Cardiac muscle cell (in vitro differentiated cells and primary cell): ENCODE results near the gene COPS7A. TPM values are rescaled to one million over a fixed set of nuclear protein-coding genes. Genes with fewer than 3 reads are reported as not detected.

Source experiments
- DNase-seq, 2 donors: peaks; one replicate each; pipeline versions ENCODE4 v3.0.0 to v3.0.0-alpha.2; 2010 to 2017; ENCODE audit warnings: low read depth in 1 of 2, low spot score in 1 of 2
- H3K27ac ChIP-seq: fragments of 200-600 bp; sonication (generic); 2 replicates; pipeline ENCODE4 v1.5.1; 2016
- H3K27me3 ChIP-seq: fragments of 200-600 bp; sonication (generic); 2 replicates; pipeline ENCODE4 v1.6.0; 2016; ENCODE audit warnings: control low read depth
- H3K36me3 ChIP-seq: fragments of 200-600 bp; sonication (generic); 2 replicates; pipeline ENCODE4 v1.5.1; 2016; ENCODE audit warnings: control low read depth
- H3K4me1 ChIP-seq: fragments of 200-600 bp; sonication (generic); 2 replicates; pipeline ENCODE4 v1.8.1; 2017; ENCODE audit warnings: low read depth, mild to moderate bottlenecking, mixed run types
- H3K4me3 ChIP-seq: fragments of 200-600 bp; sonication (generic); 2 replicates; pipeline ENCODE4 v1.5.1; 2016; ENCODE audit warnings: mild to moderate bottlenecking
- H3K9me3 ChIP-seq: fragments of 200-600 bp; sonication (generic); 2 replicates; pipeline ENCODE4 v1.5.1; 2017; ENCODE audit warnings: low read depth, mild to moderate bottlenecking, control low read depth
- polyA plus RNA-seq: library from polyadenylated mRNA; unstranded; fragments of >200 nt; fragmentation: Nextera tagmentation; extraction: Ambion mirVana; gene quantifications from 2 replicates; pipeline ENCODE4 v1.2.1, GENCODE V29; 2016
- total RNA-seq: library from RNA; depleted of rRNA; stranded (reverse); fragments of >200 nt; gene quantifications from 2 replicates; pipeline ENCODE4 v1.2.3, GENCODE V29; 2016
- TF ChIP-seq, protein P1 (sequence below): IDR thresholded peaks from 2 replicates; pipeline ENCODE4 v1.5.1; 2012; ENCODE audit warnings: low read depth, mild to moderate bottlenecking, low read length

COPS7A gene
- total and polyA plus RNA-seq, 2 experiments from 2014 or later = 71.0 to 108 TPM

- Histone ChIP-seq H3K27me3 (no peaks in the 10 kb centered on the region), H3K4me3 (no peak overlapping the region), H3K27ac (peak overlapping the region; percentile 74), H3K36me3 (no peaks in the 10 kb centered on the region), H3K4me1 (peaks cover 20% of the 10 kb centered on the region), H3K9me3 (no peaks in the 10 kb centered on the region)
- peak in 1 of 2 donors; percentile 43 for DNase-seq
- TF ChIP-seq, protein P1, sequence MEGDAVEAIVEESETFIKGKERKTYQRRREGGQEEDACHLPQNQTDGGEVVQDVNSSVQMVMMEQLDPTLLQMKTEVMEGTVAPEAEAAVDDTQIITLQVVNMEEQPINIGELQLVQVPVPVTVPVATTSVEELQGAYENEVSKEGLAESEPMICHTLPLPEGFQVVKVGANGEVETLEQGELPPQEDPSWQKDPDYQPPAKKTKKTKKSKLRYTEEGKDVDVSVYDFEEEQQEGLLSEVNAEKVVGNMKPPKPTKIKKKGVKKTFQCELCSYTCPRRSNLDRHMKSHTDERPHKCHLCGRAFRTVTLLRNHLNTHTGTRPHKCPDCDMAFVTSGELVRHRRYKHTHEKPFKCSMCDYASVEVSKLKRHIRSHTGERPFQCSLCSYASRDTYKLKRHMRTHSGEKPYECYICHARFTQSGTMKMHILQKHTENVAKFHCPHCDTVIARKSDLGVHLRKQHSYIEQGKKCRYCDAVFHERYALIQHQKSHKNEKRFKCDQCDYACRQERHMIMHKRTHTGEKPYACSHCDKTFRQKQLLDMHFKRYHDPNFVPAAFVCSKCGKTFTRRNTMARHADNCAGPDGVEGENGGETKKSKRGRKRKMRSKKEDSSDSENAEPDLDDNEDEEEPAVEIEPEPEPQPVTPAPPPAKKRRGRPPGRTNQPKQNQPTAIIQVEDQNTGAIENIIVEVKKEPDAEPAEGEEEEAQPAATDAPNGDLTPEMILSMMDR = no peak
Measured at GRCh38 chr12:6757028-6757690, 33.3 kb downstream of the COPS7A start.

- TF ChIP-seq, protein P1 = no peak
- Histone ChIP-seq H3K27ac (no peak overlapping the region), H3K4me3 (no peak overlapping the region), H3K9me3 (no peaks in the 10 kb centered on the region), H3K27me3 (no peaks in the 10 kb centered on the region), H3K4me1 (peaks cover 26% of the 10 kb centered on the region), H3K36me3 (no peaks in the 10 kb centered on the region)
- no peak for DNase-seq
Measured at GRCh38 chr12:6758506-6759095, 34.8 kb downstream of the COPS7A start.

DNA sequence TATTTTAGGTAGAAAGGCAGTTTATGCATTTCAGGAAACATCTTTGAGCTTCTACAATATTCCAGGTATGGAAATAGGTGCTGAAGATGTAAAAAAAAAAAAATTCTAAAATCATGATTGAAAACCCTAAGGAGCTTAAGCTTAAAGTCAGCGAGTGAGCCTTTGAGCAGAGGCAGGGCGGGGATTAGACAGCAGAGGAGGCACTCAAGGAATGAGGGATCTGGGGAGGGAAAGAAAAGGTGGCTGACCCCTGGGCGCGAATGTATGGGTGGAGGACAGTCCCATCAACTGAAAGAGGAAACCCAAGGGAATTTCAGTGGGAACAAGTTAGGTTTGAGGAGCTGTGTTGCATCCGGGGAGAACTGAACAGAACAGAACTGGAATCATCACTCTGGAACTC lies 35.9 kb downstream of the COPS7A start:
- H3K27ac ChIP-seq = no peak overlapping the region
- peaks cover 23% of the 10 kb centered on the region for H3K4me1 ChIP-seq
- TF ChIP-seq, protein P1 = no peak
- no peaks in the 10 kb centered on the region for H3K36me3 ChIP-seq
- H3K9me3 ChIP-seq = no peaks in the 10 kb centered on the region
- DNase-seq = no peak
- H3K4me3 ChIP-seq = no peak overlapping the region
- no peaks in the 10 kb centered on the region for H3K27me3 ChIP-seq

DNA sequence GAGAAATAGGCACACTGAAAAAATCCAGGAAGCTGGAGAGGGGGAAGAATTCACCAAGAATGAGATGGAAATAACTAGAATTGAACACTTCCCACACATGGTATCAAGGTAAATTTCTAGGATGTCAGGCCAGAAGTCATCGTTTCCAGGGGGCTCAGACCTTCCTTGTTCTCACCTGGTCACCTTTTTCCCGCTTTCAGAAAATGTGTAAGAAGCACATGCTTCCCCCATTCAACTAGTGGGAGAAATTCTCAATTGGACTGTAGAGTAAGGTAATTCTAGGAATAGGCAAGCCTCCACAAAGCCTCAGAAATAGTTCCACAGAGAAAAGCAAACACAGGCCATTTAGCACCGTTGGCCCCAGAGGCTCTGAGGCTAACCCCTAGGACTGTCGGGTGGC lies 39.5 kb downstream of the COPS7A start:
- H3K9me3 ChIP-seq = no peaks in the 10 kb centered on the region
- TF ChIP-seq, protein P1 = no peak
- H3K27ac ChIP-seq = peak overlapping the region; percentile 95
- H3K4me1 ChIP-seq = peaks cover 24% of the 10 kb centered on the region
- H3K27me3 ChIP-seq = no peaks in the 10 kb centered on the region
- no peak overlapping the region for H3K4me3 ChIP-seq
- H3K36me3 ChIP-seq = no peaks in the 10 kb centered on the region
- DNase-seq = no peak

- H3K36me3 ChIP-seq = no peaks in the 10 kb centered on the region
- peaks cover 30% of the 10 kb centered on the region for H3K4me1 ChIP-seq
- H3K27me3 ChIP-seq = no peaks in the 10 kb centered on the region
- peak; percentile 97 to 99 for DNase-seq
- peak overlapping the region; percentile 93 for H3K4me3 ChIP-seq
- H3K9me3 ChIP-seq = no peaks in the 10 kb centered on the region
- peak overlapping the region; percentile 95 for H3K27ac ChIP-seq
- TF ChIP-seq, protein P1 = no peak
Measured at GRCh38 chr12:6764011-6764828, 40.4 kb downstream of the COPS7A start.
